Thyroid gland (tissue), 4 donors: ENCODE data around the gene AHI1. TPM values are rescaled to one million over a fixed set of nuclear protein-coding genes. Genes with fewer than 3 reads are reported as not detected.

Experiments used
- DNase-seq, 2 donors: peaks; one replicate each; pipeline ENCODE4 v3.0.0-alpha.2; 2019
- H3K27ac ChIP-seq, 3 donors: fragments of 200-600 bp; sonication (generic); 1 replicate in 2 of 3; 2 replicates in 1 of 3; pipeline ENCODE4 v1.5.1; 2016 to 2019; ENCODE audit warnings: mild to moderate bottlenecking in 1 of 3, moderate library complexity in 1 of 3
- H3K27me3 ChIP-seq: fragments of 200-600 bp; sonication (generic); one replicate; pipeline ENCODE4 v1.5.1; 2019
- H3K36me3 ChIP-seq, 2 donors: fragments of 200-600 bp; sonication (generic); one replicate each; pipeline ENCODE4 v1.5.1; 2016 to 2019
- H3K4me1 ChIP-seq, 2 donors: fragments of 200-600 bp; sonication (generic); one replicate each; pipeline ENCODE4 v1.5.1; 2017 to 2019
- H3K4me3 ChIP-seq, 3 donors: fragments of 200-600 bp; sonication (generic); replicated peaks in 1 of 3; 1 replicate in 2 of 3; 2 replicates in 1 of 3; pipeline ENCODE4 v1.5.1; 2016; ENCODE audit warnings: mild to moderate bottlenecking in 1 of 3
- H3K9me3 ChIP-seq: fragments of 200-600 bp; sonication (generic); one replicate; pipeline ENCODE4 v1.5.1; 2017
- POLR2A ChIP-seq, 2 donors: fragments of 450-650 bp; IDR thresholded peaks; one replicate each; pipeline ENCODE4 v1.6.1; 2017; ENCODE audit warnings: antibody characterized with exemption in 2 of 2, mild to moderate bottlenecking in 2 of 2, moderate library complexity in 1 of 2
- WGBS, 2 donors: methylation state at CpG; one replicate each; pipeline ENCODE4 v1.1.5; 2017; 5-methylcytosine and 5-hydroxymethylcytosine counted together
- intact Hi-C: fragments of 100-400 bp; cut with DNase I; formaldehyde crosslinking; loops from one replicate; pipeline ENCODE4 v1.15.1; 2023
- total RNA-seq, 4 donors: library from RNA; depleted of rRNA; stranded (reverse); fragments of >200 nt; gene quantifications; one replicate each; pipeline ENCODE4 v1.2.3, GENCODE V29; 2016
- TF ChIP-seq, protein P1 (sequence below), 6 experiments: fragments of 200-600 bp in 3 of 6; fragments of 450-650 bp in 3 of 6; sonication (generic) in 3 of 6; IDR thresholded peaks; one replicate each; pipeline ENCODE4 v1.5.1; 2016 to 2019; ENCODE audit warnings: antibody characterized with exemption in 6 of 6, mild to moderate bottlenecking in 2 of 6, inconsistent platforms in 1 of 6, moderate library complexity in 1 of 6

AHI1 gene
- total RNA-seq, 4 donors from 2014 or later = 25.5 to 53.3 (median 42.1) TPM

DNA sequence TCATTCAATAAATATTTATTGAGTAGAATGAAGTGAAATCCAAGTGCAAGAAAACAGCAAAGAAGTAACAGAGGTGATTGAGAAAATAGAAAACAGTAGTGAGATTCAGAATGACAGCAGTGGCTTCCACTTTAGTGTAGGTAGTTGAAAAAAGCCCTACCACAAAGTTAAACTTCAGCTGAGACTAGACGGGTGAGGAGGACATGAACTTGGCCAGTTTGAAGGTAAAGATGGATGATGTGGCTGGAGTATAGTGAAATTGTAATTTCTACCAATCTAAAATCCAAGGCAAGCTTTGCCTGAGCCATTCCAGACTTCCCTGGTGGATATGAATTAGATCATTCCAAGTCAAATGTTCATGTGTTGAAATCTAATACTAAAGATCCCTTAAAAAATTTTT, 32.6 kb upstream of the AHI1 start:
- no peak for TF ChIP-seq POLR2A (IDR thresholded peaks at IDR 0.05)
- TF ChIP-seq, protein P1, sequence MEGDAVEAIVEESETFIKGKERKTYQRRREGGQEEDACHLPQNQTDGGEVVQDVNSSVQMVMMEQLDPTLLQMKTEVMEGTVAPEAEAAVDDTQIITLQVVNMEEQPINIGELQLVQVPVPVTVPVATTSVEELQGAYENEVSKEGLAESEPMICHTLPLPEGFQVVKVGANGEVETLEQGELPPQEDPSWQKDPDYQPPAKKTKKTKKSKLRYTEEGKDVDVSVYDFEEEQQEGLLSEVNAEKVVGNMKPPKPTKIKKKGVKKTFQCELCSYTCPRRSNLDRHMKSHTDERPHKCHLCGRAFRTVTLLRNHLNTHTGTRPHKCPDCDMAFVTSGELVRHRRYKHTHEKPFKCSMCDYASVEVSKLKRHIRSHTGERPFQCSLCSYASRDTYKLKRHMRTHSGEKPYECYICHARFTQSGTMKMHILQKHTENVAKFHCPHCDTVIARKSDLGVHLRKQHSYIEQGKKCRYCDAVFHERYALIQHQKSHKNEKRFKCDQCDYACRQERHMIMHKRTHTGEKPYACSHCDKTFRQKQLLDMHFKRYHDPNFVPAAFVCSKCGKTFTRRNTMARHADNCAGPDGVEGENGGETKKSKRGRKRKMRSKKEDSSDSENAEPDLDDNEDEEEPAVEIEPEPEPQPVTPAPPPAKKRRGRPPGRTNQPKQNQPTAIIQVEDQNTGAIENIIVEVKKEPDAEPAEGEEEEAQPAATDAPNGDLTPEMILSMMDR (IDR thresholded peaks at IDR 0.05) = no peak
- DNase-seq = no peak
- Histone ChIP-seq H3K4me1 (no peaks in the 10 kb centered on the region), H3K4me3 (no peak overlapping the region), H3K9me3 (no peaks in the 10 kb centered on the region), H3K27ac (no peak overlapping the region), H3K27me3 (no peaks in the 10 kb centered on the region), H3K36me3 (no peaks in the 10 kb centered on the region)
- WGBS, 2 donors = 72 to 81% methylated on average over 1 of the region's 1 CpG
- intact Hi-C loops = no loop called here

DNA sequence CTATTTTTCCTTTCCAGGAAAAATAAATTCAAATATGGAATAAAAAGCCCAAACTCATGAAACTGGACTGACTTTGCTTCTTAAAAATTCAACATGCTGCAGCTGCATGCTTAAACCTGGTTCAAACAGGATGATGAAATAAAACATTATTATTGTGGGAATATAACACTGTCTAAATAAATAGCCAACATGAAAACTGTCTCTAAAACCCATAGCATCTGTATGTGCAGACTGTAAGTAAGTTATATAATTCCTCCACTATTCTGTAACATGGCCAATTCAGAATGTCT, 30.4 kb upstream of the AHI1 start:
- TF ChIP-seq, protein P1 (IDR thresholded peaks at IDR 0.05) = no peak
- H3K36me3 ChIP-seq = no peaks in the 10 kb centered on the region
- H3K4me3 ChIP-seq = no peak overlapping the region
- intact Hi-C loops = no loop called here
- H3K4me1 ChIP-seq = no peaks in the 10 kb centered on the region
- H3K9me3 ChIP-seq = no peaks in the 10 kb centered on the region
- no peaks in the 10 kb centered on the region for H3K27me3 ChIP-seq
- H3K27ac ChIP-seq = no peak overlapping the region
- DNase-seq = no peak

DNA sequence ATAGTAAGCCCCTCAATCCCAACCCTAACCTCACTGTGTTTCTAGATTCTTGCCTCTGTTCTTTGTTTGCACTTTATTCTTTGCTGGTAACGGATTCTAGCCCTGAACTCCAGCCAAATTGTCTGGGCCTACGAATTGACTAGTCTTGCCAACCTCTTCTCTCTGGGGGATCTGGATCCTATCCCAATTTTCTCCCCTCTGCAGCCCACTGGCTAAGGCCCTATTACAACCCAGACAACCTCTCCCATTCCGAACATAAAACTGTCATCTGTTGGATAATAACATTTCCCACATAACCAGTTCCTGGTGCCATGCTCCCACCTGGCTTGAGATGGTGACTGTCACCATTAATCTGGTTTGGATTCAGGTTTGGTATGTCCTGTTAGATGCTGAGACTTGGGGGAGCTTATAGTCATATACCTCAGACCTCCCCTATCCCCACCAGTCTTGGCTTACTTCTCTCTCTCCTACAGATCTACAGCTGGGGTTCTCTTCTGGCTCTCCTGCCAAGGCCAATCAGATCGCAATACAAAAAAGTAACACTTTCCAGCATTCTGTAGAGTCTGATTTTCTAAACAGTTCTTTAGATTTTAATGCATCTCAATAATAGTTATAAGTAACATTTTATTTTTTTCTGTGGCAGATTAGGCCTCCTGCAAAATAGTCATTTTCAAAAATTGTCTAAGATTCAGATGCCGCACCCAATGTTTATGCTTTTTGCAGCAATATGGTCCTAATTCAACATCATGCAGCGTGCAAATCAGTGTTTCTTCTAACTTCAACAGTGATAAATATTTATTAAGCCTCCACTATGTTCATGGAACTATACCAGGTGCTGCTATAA, 29.8 kb upstream of the AHI1 start:
- DNase-seq = no peak
- Histone ChIP-seq H3K9me3 (no peaks in the 10 kb centered on the region), H3K27ac (no peak overlapping the region), H3K4me3 (no peak overlapping the region), H3K36me3 (no peaks in the 10 kb centered on the region), H3K4me1 (no peaks in the 10 kb centered on the region), H3K27me3 (no peaks in the 10 kb centered on the region)
- 80 to 90% methylated on average over 6 of the region's 6 CpGs for WGBS, 2 donors
- intact Hi-C loops = no loop called here
- no peak for TF ChIP-seq POLR2A (IDR thresholded peaks at IDR 0.05)
- TF ChIP-seq, protein P1 (IDR thresholded peaks at IDR 0.05) = no peak

DNA sequence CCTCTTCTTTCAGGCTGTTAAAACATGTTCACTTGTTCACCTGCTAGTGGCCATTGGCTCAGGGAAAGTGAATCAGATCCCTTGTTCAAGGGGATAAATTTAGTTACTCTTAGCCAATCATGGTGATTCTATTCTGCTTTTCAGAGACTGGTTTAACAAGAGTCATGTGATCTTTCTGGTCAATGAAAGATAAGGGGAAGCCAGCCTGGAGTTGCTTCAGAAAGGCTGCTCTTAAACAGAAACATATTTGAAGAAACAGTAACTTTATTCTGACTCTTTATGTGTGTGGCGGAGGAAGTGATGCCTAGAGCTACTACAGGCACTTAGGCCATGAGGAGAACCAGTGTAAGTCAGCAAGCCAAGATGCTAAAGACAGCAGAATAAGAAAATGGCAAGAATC, 28.1 kb upstream of the AHI1 start:
- Histone ChIP-seq H3K36me3 (no peaks in the 10 kb centered on the region), H3K4me1 (no peaks in the 10 kb centered on the region), H3K27ac (no peak overlapping the region), H3K9me3 (no peaks in the 10 kb centered on the region), H3K4me3 (no peak overlapping the region), H3K27me3 (no peaks in the 10 kb centered on the region)
- no peak for TF ChIP-seq POLR2A (IDR thresholded peaks at IDR 0.05)
- TF ChIP-seq, protein P1 (IDR thresholded peaks at IDR 0.05) = no peak
- no peak for DNase-seq
- 96 to 100% methylated on average over 1 of the region's 1 CpG for WGBS, 2 donors
- intact Hi-C loops = no loop called here

DNA sequence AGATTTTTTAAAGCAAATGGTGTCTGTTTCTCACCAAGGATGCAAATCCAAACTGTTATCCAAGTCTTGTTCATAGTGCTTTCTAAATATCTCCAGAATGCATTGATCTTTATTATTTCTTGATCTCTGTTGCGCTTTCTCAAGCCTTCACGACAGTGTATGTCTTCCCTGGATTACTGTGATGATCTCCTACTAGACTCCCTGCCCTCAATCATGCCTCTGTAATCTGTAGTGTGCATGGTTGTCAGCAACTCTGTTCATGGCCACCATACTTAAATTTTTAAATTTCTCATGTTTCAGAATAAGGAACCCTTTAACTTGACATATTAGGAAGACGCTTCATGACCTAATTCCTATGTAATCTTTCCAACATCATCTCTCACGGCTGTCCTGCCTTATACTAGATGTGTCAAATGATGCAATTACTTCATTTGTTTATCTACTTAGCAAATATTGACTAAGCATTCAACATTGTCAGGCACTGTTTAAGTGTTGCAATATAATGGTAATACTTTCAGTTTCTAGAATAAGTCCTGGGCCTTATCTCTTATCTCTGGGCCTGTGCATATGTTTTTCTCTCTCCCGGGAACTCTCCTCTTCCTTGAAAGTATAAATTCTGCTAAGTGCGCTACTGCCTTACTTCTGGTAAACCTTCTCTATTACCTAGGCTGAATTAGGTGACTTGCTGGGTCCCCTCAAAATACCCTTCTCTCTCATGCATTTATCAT, 25.6 kb upstream of the AHI1 start:
- intact Hi-C loops = no loop called here
- Histone ChIP-seq H3K36me3 (no peaks in the 10 kb centered on the region), H3K9me3 (no peaks in the 10 kb centered on the region), H3K4me1 (no peaks in the 10 kb centered on the region), H3K27ac (no peak overlapping the region), H3K27me3 (no peaks in the 10 kb centered on the region), H3K4me3 (no peak overlapping the region)
- DNase-seq = no peak
- WGBS, 2 donors = 83 to 90% methylated on average over 6 of the region's 6 CpGs
- TF ChIP-seq, protein P1 (IDR thresholded peaks at IDR 0.05) = no peak
- TF ChIP-seq POLR2A (IDR thresholded peaks at IDR 0.05) = no peak
